ENCODE measurements around the gene DAAM1. TPM values are rescaled to one million over a fixed set of nuclear protein-coding genes. Genes with fewer than 3 reads are reported as not detected.

Gene DAAM1
- total RNA-seq, 2 experiments from 2014 or later = 30.1 to 72.8 TPM

GRCh38 chr14:59197695-59198262 is 9.3 kb downstream of the DAAM1 start:
- POLR2A ChIA-PET = interaction anchor here (0.7 to 0.9 kb wide), 2 partner anchors 109 to 1443 kb away, joined by 3 to 7 read pairs; no protein-coding TSS in a partner anchor
- Histone ChIP-seq H3K79me2 (ENCODE audit: insufficient read depth, low read depth, low read length) (peaks cover 90% of the 10 kb centered on the region), H2AFZ (ENCODE audit: low read length) (no peak overlapping the region), H4K20me1 (ENCODE audit: insufficient read depth, low read length) (no peaks in the 10 kb centered on the region), H3K4me3 (ENCODE audit: low read depth, low read length, poor library complexity, severe bottlenecking) (no peak overlapping the region), H3K36me3 (ENCODE audit: insufficient read depth, low read length) (peaks cover 48% of the 10 kb centered on the region), H3K4me1 (ENCODE audit: insufficient read depth, low read length, poor library complexity, severe bottlenecking) (peaks cover 11% of the 10 kb centered on the region), H3K9me3 (ENCODE audit: low read length) (0 out of 2 replicates have a peak, but pooled peaks cover 3% of the 10 kb centered on the region), H3K9me2 (ENCODE audit: insufficient read depth, low read length) (no peaks in the 10 kb centered on the region), H3K27ac (ENCODE audit: low read depth, low read length, poor library complexity, severe bottlenecking) (no peak overlapping the region), H3K4me2 (ENCODE audit: low read length) (no peak overlapping the region)
- CTCF ChIA-PET (ENCODE audit: unreplicated experiment) = no interaction called here
- intact Hi-C loops (cut with micrococcal nuclease; ENCODE audit: unreplicated experiment) = no loop called here
- DNase-seq (ENCODE audit: low spot score) = no peak
- TF ChIP-seq CTCF (conservative IDR thresholded peaks at IDR 0.05; ENCODE audit: low read length) (no peak), EZH2phosphoT487 (IDR thresholded peaks at IDR 0.05; ENCODE audit: borderline replicate concordance, low read depth, low read length) (no peak)
- no TSS peak for BruUV-seq (replicated peaks)

- peaks cover 45% of the 10 kb centered on the region for H3K36me3 ChIP-seq (ENCODE audit: insufficient read depth, low read length)
- no peaks in the 10 kb centered on the region for H3K9me2 ChIP-seq (ENCODE audit: insufficient read depth, low read length)
- TF ChIP-seq CTCF (conservative IDR thresholded peaks at IDR 0.05; ENCODE audit: low read length) (peak; percentile 39; the same call in 1 of the 2 replicates), EZH2phosphoT487 (IDR thresholded peaks at IDR 0.05; ENCODE audit: borderline replicate concordance, low read depth, low read length) (no peak)
- H4K20me1 ChIP-seq (ENCODE audit: insufficient read depth, low read length) = no peaks in the 10 kb centered on the region
- H3K9me3 ChIP-seq (ENCODE audit: low read length) = 0 out of 2 replicates have a peak, but pooled peaks cover 3% of the 10 kb centered on the region
- ChIA-PET POLR2A (interaction anchor here (0.7 to 5.4 kb wide), 2 partner anchors 9 to 68 kb away, joined by 4 to 36 read pairs; partner anchors contain the start of gene DAAM1), CTCF (ENCODE audit: unreplicated experiment) (no interaction called here)
- no peak for DNase-seq (ENCODE audit: low spot score)
- H2AFZ ChIP-seq (ENCODE audit: low read length) = no peak overlapping the region
- BruUV-seq (replicated peaks) = no TSS peak
- H3K4me1 ChIP-seq (ENCODE audit: insufficient read depth, low read length, poor library complexity, severe bottlenecking) = peaks cover 9% of the 10 kb centered on the region
- H3K4me2 ChIP-seq (ENCODE audit: low read length) = no peak overlapping the region
- H3K27ac ChIP-seq (ENCODE audit: low read depth, low read length, poor library complexity, severe bottlenecking) = no peak overlapping the region
- intact Hi-C loops (cut with micrococcal nuclease; ENCODE audit: unreplicated experiment) = no loop called here
- H3K4me3 ChIP-seq (ENCODE audit: low read depth, low read length, poor library complexity, severe bottlenecking) = no peak overlapping the region
- peaks cover 90% of the 10 kb centered on the region for H3K79me2 ChIP-seq (ENCODE audit: insufficient read depth, low read depth, low read length)
These were observed 10.7 kb downstream of the DAAM1 start for GRCh38 chr14:59199205-59199604.

- Histone ChIP-seq H3K9me3 (ENCODE audit: low read length) (0 out of 2 replicates have a peak, but pooled peaks cover 3% of the 10 kb centered on the region), H3K79me2 (ENCODE audit: insufficient read depth, low read depth, low read length) (peaks cover 90% of the 10 kb centered on the region), H3K4me2 (ENCODE audit: low read length) (no peak overlapping the region), H2AFZ (ENCODE audit: low read length) (no peak overlapping the region), H3K36me3 (ENCODE audit: insufficient read depth, low read length) (peaks cover 40% of the 10 kb centered on the region), H3K27ac (ENCODE audit: low read depth, low read length, poor library complexity, severe bottlenecking) (no peak overlapping the region), H3K9me2 (ENCODE audit: insufficient read depth, low read length) (no peaks in the 10 kb centered on the region), H4K20me1 (ENCODE audit: insufficient read depth, low read length) (no peaks in the 10 kb centered on the region), H3K4me1 (ENCODE audit: insufficient read depth, low read length, poor library complexity, severe bottlenecking) (peaks cover 13% of the 10 kb centered on the region), H3K4me3 (ENCODE audit: low read depth, low read length, poor library complexity, severe bottlenecking) (no peak overlapping the region)
- BruUV-seq (replicated peaks) = no TSS peak
- intact Hi-C loops (cut with micrococcal nuclease; ENCODE audit: unreplicated experiment) = no loop called here
- POLR2A ChIA-PET = interaction anchor here (5.4 kb wide), 1 partner anchor 9 kb away, joined by 36 read pairs; the partner anchor contains the start of gene DAAM1
- TF ChIP-seq EZH2phosphoT487 (IDR thresholded peaks at IDR 0.05; ENCODE audit: borderline replicate concordance, low read depth, low read length) (no peak), CTCF (conservative IDR thresholded peaks at IDR 0.05; ENCODE audit: low read length) (0 out of 2 replicates have a peak, but pooled peaks have one; percentile 3)
- no peak for DNase-seq (ENCODE audit: low spot score)
- CTCF ChIA-PET (ENCODE audit: unreplicated experiment) = no interaction called here
These were observed 11.1 kb downstream of the DAAM1 start for GRCh38 chr14:59199614-59200013.

All from OCI-LY7 (cell line).